ENCODE results near the gene MACC1. TPM values are rescaled to one million over a fixed set of nuclear protein-coding genes. Genes with fewer than 3 reads are reported as not detected.

MACC1 gene
- total and polyA plus RNA-seq, 2 experiments from 2014 or later: 3.4 to 13.4 TPM

DNA sequence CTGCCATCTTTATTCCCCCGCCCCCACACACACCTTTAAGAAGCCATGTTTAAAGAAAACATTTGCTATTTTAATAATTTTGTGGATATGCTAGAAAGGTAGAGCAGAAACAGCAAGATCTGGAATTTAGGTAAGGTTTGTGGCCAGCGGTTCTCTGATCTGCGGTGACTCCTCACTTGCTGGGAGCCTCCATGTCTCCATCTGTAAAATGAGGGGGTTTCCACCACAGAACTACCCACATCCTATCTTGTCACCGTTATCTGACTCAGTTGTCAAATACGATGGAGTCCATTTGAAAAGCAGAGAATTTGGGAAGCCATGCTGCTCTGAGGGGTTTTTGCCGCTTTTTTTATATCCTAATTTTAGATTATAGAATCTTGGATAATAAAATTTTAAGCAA lies 23.3 kb downstream of the MACC1 start:
- Mint-ChIP-seq H3K4me3 (no peak overlapping the region), H3K27me3 (ENCODE audit: insufficient read depth, low read depth, poor library complexity) (peaks cover 2% of the 10 kb centered on the region), H3K4me1 (peaks cover 17% of the 10 kb centered on the region; the same call in 2 of the 3 replicates), H3K36me3 (ENCODE audit: low read depth) (peaks cover 11% of the 10 kb centered on the region; the same call in 2 of the 3 replicates), H3K27ac (no peak overlapping the region), H3K9me3 (peaks cover 4% of the 10 kb centered on the region; the same call in 2 of the 3 replicates)
- H3K27ac ChIP-seq (ENCODE audit: low read depth): no peak overlapping the region
- H3K4me3 ChIP-seq: no peak overlapping the region
- H2AFZ ChIP-seq: no peak overlapping the region
- ATAC-seq: no peak
- no peaks in the 10 kb centered on the region for H3K79me2 ChIP-seq (replicated peaks; ENCODE audit: insufficient read depth)
- H3K27me3 ChIP-seq (ENCODE audit: insufficient read depth): no peaks in the 10 kb centered on the region
- H3K4me2 ChIP-seq: no peak overlapping the region
- no peaks in the 10 kb centered on the region for H4K20me1 ChIP-seq (replicated peaks; ENCODE audit: insufficient read depth)
- TF ChIP-seq, protein P1, sequence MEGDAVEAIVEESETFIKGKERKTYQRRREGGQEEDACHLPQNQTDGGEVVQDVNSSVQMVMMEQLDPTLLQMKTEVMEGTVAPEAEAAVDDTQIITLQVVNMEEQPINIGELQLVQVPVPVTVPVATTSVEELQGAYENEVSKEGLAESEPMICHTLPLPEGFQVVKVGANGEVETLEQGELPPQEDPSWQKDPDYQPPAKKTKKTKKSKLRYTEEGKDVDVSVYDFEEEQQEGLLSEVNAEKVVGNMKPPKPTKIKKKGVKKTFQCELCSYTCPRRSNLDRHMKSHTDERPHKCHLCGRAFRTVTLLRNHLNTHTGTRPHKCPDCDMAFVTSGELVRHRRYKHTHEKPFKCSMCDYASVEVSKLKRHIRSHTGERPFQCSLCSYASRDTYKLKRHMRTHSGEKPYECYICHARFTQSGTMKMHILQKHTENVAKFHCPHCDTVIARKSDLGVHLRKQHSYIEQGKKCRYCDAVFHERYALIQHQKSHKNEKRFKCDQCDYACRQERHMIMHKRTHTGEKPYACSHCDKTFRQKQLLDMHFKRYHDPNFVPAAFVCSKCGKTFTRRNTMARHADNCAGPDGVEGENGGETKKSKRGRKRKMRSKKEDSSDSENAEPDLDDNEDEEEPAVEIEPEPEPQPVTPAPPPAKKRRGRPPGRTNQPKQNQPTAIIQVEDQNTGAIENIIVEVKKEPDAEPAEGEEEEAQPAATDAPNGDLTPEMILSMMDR (conservative IDR thresholded peaks at IDR 0.05; ENCODE audit: low read depth in 2 of 2): no peak
- TF ChIP-seq JUNB (IDR thresholded peaks at IDR 0.05; ENCODE audit: unreplicated experiment): no peak
- TF ChIP-seq EZH2 (IDR thresholded peaks at IDR 0.05; ENCODE audit: low read depth, unreplicated experiment): no peak
- no peak for TF ChIP-seq NANOG (IDR thresholded peaks at IDR 0.05; ENCODE audit: borderline replicate concordance)
- TF ChIP-seq ZNF331 (CRISPR knock-in tag; IDR thresholded peaks at IDR 0.05; ENCODE audit: low read depth): no peak
- TF ChIP-seq ETS1 (IDR thresholded peaks at IDR 0.05): no peak
- TF ChIP-seq EZH2phosphoT487 (IDR thresholded peaks at IDR 0.05; ENCODE audit: unreplicated experiment): no peak
- TF ChIP-seq ZNF462 (CRISPR knock-in tag; IDR thresholded peaks at IDR 0.05): no peak
- no peak for TF ChIP-seq CREB1 (CRISPR knock-in tag; IDR thresholded peaks at IDR 0.05; ENCODE audit: low read depth)
- TF ChIP-seq STAT1 (IDR thresholded peaks at IDR 0.05; ENCODE audit: unreplicated experiment): no peak
- TF ChIP-seq POLR2AphosphoS5 (IDR thresholded peaks at IDR 0.05; ENCODE audit: low read depth): no peak
- TF ChIP-seq, protein P2, sequence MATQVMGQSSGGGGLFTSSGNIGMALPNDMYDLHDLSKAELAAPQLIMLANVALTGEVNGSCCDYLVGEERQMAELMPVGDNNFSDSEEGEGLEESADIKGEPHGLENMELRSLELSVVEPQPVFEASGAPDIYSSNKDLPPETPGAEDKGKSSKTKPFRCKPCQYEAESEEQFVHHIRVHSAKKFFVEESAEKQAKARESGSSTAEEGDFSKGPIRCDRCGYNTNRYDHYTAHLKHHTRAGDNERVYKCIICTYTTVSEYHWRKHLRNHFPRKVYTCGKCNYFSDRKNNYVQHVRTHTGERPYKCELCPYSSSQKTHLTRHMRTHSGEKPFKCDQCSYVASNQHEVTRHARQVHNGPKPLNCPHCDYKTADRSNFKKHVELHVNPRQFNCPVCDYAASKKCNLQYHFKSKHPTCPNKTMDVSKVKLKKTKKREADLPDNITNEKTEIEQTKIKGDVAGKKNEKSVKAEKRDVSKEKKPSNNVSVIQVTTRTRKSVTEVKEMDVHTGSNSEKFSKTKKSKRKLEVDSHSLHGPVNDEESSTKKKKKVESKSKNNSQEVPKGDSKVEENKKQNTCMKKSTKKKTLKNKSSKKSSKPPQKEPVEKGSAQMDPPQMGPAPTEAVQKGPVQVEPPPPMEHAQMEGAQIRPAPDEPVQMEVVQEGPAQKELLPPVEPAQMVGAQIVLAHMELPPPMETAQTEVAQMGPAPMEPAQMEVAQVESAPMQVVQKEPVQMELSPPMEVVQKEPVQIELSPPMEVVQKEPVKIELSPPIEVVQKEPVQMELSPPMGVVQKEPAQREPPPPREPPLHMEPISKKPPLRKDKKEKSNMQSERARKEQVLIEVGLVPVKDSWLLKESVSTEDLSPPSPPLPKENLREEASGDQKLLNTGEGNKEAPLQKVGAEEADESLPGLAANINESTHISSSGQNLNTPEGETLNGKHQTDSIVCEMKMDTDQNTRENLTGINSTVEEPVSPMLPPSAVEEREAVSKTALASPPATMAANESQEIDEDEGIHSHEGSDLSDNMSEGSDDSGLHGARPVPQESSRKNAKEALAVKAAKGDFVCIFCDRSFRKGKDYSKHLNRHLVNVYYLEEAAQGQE (IDR thresholded peaks at IDR 0.05; ENCODE audit: unreplicated experiment): no peak
- TF ChIP-seq ZNF114 (CRISPR knock-in tag; IDR thresholded peaks at IDR 0.05): no peak
- no peaks in the 10 kb centered on the region for H3F3A ChIP-seq (replicated peaks; ENCODE audit: low read depth)
- H3K9me2 ChIP-seq (ENCODE audit: insufficient read depth): no peaks in the 10 kb centered on the region
- H3K36me3 ChIP-seq (ENCODE audit: insufficient read depth): 0 out of 2 replicates have a peak, but pooled peaks cover 5% of the 10 kb centered on the region
- peaks cover 9% of the 10 kb centered on the region for H3K4me1 ChIP-seq (ENCODE audit: insufficient read depth)
- DNase-seq (ENCODE audit: low spot score): no peak

Data from GM23338 (cell line).